ENCODE data around the gene YDJC.
"Not testable (repeated sequence)": the region's sequence is repeated elsewhere in the genome, so short reads cannot be mapped to it uniquely, and the experiment has no call there.

YDJC gene

DNA sequence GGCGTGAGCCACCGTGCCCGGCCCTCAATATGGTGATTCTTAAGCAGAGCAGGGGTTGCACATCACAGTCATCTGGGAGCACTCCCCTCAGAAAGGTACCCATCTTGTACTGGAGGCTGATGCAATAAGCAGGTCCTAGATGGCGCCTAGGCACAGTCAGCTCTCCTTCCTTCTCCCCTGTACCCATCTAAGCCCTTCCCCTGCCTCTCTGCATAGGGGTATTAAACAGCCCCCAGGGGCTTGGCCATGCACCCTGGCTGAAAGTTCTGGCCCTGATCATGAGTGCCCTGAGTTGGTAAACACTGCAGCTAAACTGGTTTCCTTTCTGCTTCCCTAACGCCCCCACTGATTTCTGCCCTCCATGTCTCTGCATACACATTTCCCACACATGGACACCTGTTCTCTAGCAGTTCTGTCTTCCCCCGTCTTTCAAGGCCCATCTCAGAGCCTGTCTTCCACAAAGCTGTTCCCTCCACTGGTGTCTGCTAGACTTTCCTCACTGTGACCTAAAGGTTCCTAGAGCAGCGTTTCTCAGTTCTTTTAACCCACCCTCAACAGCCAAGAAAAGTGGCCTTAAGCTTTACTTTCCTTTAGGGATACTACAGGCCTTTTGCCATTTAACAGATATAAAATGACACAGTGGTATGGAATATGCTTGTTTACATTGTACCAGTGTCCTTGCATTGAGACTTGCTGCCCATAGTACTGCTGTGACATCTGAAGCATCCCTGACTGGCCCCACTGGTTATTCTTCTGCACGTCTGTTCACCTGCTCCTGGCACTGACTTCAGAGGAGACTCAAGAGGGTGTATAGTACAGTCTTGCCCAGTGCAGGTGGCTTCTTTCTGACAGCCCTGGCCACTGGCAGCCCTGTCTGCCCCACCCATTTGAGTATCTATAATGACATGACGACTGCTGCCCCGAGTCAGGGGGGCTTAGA lies 46.8 kb downstream of the YDJC start:
- DNase-seq (ENCODE audit: low read depth in 1 of 2, low spot score in 1 of 2), result no peak

DNA sequence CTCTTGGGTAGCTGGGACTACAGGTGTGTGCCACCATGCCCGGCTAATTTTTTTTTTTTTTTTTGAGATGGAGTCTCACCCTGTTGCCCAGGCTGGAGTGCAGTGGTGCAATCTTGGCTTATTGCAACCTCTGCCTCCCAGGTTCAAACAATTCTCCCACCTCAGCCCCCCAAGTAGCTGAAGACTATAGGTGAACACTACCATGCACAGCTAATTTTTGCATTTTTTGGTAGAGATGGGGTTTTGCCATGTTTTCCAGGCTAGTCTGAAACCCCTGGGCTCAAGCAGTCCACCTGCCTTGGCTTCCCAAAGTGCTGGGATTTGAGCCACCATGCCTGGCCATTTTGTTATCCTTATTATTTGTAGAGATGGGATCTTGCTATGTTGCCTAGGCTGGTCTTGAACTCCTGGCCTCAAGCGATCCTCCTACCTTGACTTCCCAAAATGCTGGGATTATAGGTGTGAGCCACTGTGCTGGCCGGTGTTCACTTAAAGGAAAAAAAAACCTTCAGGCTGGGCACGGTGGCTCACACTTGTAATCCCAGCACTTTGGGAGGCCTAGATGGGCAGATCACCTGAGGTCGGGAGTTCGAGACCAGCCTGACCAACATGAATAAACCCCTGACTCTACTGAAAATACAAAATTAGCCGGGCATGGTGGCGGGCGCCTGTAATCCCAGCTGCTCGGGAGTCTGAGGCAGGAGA lies 48.7 kb downstream of the YDJC start:
- not testable (repeated sequence) for DNase-seq (ENCODE audit: low read depth in 1 of 2, low spot score in 1 of 2)

DNA sequence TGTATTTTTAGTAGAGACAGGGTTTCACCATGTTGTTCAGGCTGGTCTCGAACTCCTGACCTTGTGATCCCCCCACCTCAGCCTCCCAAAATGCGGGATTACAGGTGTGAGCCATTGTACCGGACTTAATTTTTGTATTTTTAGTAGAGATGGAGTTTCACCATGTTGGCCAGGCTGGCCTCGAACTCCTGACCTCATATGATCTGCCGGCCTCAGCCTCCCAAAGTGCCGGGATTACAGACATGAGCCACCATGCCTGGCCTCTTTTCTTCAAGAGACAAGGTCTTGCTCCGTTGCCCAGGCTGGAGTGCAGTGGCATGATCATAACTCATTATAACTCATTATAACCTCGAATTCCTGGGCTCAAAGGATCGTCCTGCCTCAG lies 49.2 kb downstream of the YDJC start:
- not testable (repeated sequence) for DNase-seq (ENCODE audit: low read depth in 1 of 2, low spot score in 1 of 2)

DNA sequence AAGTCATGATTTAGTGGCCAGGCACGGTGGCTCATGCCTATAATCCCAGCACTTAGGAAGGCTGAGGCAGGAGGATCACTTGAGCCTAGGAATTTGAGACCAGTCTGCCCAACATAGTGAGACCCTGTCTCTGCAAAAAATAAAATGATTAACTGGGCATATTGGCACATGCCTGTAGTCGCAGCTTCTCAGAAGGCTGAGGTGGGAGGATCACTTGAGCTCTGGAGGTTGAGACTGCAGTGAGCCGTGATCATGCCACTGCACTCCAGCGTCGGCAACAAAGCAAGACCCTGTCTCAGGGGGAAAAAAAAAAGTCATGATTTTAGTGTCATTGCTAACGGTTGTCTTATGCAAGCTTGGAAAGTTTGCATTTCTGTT lies 50.4 kb downstream of the YDJC start:
- DNase-seq (ENCODE audit: low read depth in 1 of 2, low spot score in 1 of 2), result no peak

All from activated T-helper 1 cell treated with anti-CD3 and anti-CD28 coated beads, Interleukin-2, amount 50 U/mL, for 16 hours (primary cell).